HCT116 (cell line): ENCODE results near the gene IRGQ. TPM values are rescaled to one million over a fixed set of nuclear protein-coding genes. Genes with fewer than 3 reads are reported as not detected.

Experiments used
- ATAC-seq: fragments of 200-7000 bp; cut with Tn5 transposase; 2 replicates; pipeline ENCODE4 v1.9.1; 2020; ENCODE audit warnings: mild to moderate bottlenecking, moderate library complexity
- BruUV-seq: library from RNA; stranded (reverse); fragments of 400-500 nt; replicated peaks from 2 replicates; lab custom pipeline; 2021; lab: Mats Ljungman, UMichigan
- CTCF ChIA-PET: fragments of 300-600 bp; sonication (Branson Sonifier 250); formaldehyde crosslinking; loops from one replicate; lab custom pipeline; 2021; ENCODE audit warnings: antibody characterized with exemption; lab: Charles Lee
- POLR2A ChIA-PET: fragments of 300-600, 350-600 bp; sonication (Branson Sonifier 250); formaldehyde crosslinking; loops from one replicate; lab custom pipeline; 2021; ENCODE audit warnings: antibody characterized with exemption; lab: Charles Lee
- RAD21 ChIA-PET, 2 experiments: fragments of 300-600 bp; sonication (Branson Sonifier 250); formaldehyde crosslinking; loops; one replicate each; lab custom pipeline; 2023; ENCODE audit warnings: low total read pairs in 2 of 2; ENCODE audit not compliant: uncharacterized antibody in 2 of 2, unreplicated experiment in 2 of 2, low non-redundant PET in 1 of 2; lab: Charles Lee
- DNase-seq: peaks from one replicate; pipeline ENCODE4 v3.0.0-alpha.2; 2010; ENCODE audit warnings: low read depth, low spot score
- H2AFZ ChIP-seq: fragments of 200-600 bp; shearing (Covaris generic), sonication (generic); 2 replicates; pipeline ENCODE4 v1.6.1; 2017; ENCODE audit warnings: low read depth, mixed run types, mixed read lengths, antibody characterized with exemption, low read length; ENCODE audit not compliant: poor library complexity, severe bottlenecking
- H3K27ac ChIP-seq: 2 replicates; pipeline ENCODE4 v1.5.1; 2012; ENCODE audit warnings: low read depth, low read length
- H3K27me3 ChIP-seq: fragments of 200-600 bp; sonication (generic); 2 replicates; pipeline ENCODE4 v1.6.1; 2016; ENCODE audit warnings: mixed run types, low read length, mixed read lengths; ENCODE audit not compliant: insufficient read depth
- H3K36me3 ChIP-seq, 2 experiments: fragments of 200-500 bp in 1 of 2; fragments of 200-600 bp in 1 of 2; sonication (Bioruptor generic) in 1 of 2; sonication (generic) in 1 of 2; 2 replicates each; pipeline versions ENCODE4 v1.5.1 to v1.6.1; 2014 to 2016; ENCODE audit warnings: low read length in 2 of 2, inconsistent platforms in 1 of 2, mixed read lengths in 1 of 2, mixed run types in 1 of 2; ENCODE audit not compliant: insufficient read depth in 2 of 2, control insufficient read depth in 1 of 2
- H3K4me1 ChIP-seq, 2 experiments: fragments of 200-600 bp in 1 of 2; sonication (generic) in 1 of 2; 2 replicates each; pipeline versions ENCODE4 v1.5.1 to v1.6.1; 2012 to 2017; ENCODE audit warnings: low read length in 2 of 2, inconsistent platforms in 1 of 2, mild to moderate bottlenecking in 1 of 2, mixed read lengths in 1 of 2, mixed run types in 1 of 2, moderate library complexity in 1 of 2; ENCODE audit not compliant: insufficient read depth in 2 of 2, control insufficient read depth in 1 of 2
- H3K4me2 ChIP-seq: fragments of 200-600 bp; sonication (generic); 2 replicates; pipeline ENCODE4 v1.6.1; 2017; ENCODE audit warnings: mixed run types, low read length, mixed read lengths
- H3K4me3 ChIP-seq, 2 experiments: fragments of 200-600 bp in 1 of 2; sonication (generic) in 1 of 2; replicated peaks in 1 of 2; 2 replicates each; pipeline ENCODE4 v1.5.1; 2011 to 2016; ENCODE audit warnings: low read length in 2 of 2, control low read depth in 1 of 2, low read depth in 1 of 2, mild to moderate bottlenecking in 1 of 2, mixed read lengths in 1 of 2, mixed run types in 1 of 2
- H3K79me2 ChIP-seq: fragments of 200-600 bp; sonication (generic); 2 replicates; pipeline ENCODE4 v1.6.1; 2017; ENCODE audit warnings: mild to moderate bottlenecking, mixed run types, low read length, moderate library complexity, mixed read lengths; ENCODE audit not compliant: insufficient read depth
- H3K9ac ChIP-seq: fragments of 200-600 bp; sonication (generic); 2 replicates; pipeline ENCODE4 v1.6.1; 2016; ENCODE audit warnings: low read length, mixed read lengths
- H3K9me2 ChIP-seq: fragments of 200-600 bp; sonication (generic), shearing (Covaris generic); 2 replicates; pipeline ENCODE4 v1.6.1; 2017; ENCODE audit warnings: mixed run types, mild to moderate bottlenecking, moderate library complexity; ENCODE audit not compliant: insufficient read depth
- H3K9me3 ChIP-seq, 2 experiments: fragments of 200-500 bp in 1 of 2; fragments of 200-600 bp in 1 of 2; sonication (Bioruptor generic) in 1 of 2; sonication (generic) in 1 of 2; 2 replicates each; pipeline ENCODE4 v1.6.1; 2014 to 2017; ENCODE audit warnings: low read length in 2 of 2, mixed read lengths in 2 of 2, inconsistent platforms in 1 of 2, low read depth in 1 of 2, mild to moderate bottlenecking in 1 of 2, mixed run types in 1 of 2, moderate library complexity in 1 of 2; ENCODE audit not compliant: control insufficient read depth in 1 of 2, insufficient read depth in 1 of 2
- H4K20me1 ChIP-seq: fragments of 200-600 bp; sonication (generic), shearing (Covaris generic); 2 replicates; pipeline ENCODE4 v1.6.1; 2017; ENCODE audit warnings: mixed run types, mild to moderate bottlenecking, moderate library complexity; ENCODE audit not compliant: insufficient read depth
- CEBPB ChIP-seq: IDR thresholded peaks from 2 replicates; pipeline ENCODE4 v1.6.1; 2012; ENCODE audit warnings: low read depth
- ELF1 ChIP-seq: IDR thresholded peaks from 2 replicates; pipeline ENCODE4 v1.6.1; 2012; ENCODE audit warnings: low read depth, borderline replicate concordance
- EZH2 ChIP-seq: fragments of 200-600 bp; sonication (generic); IDR thresholded peaks from 2 replicates; pipeline ENCODE4 v1.6.1; 2017; ENCODE audit warnings: antibody characterized with exemption, mixed run types
- FOSL1 ChIP-seq: IDR thresholded peaks from 2 replicates; pipeline ENCODE4 v1.6.1; 2012; ENCODE audit warnings: low read depth
- JUND ChIP-seq: IDR thresholded peaks from 2 replicates; pipeline ENCODE4 v1.6.1; 2012
- POLR2A ChIP-seq: IDR thresholded peaks from 2 replicates; pipeline ENCODE4 v1.7.0; 2011; ENCODE audit warnings: borderline replicate concordance; ENCODE audit not compliant: insufficient read depth, insufficient read length; ENCODE audit errors: extremely low read depth
- POLR2AphosphoS5 ChIP-seq: IDR thresholded peaks from 2 replicates; pipeline ENCODE4 v1.6.1; 2011; ENCODE audit warnings: mild to moderate bottlenecking, low read depth, low read length, moderate library complexity
- RAD21 ChIP-seq: IDR thresholded peaks from 2 replicates; pipeline ENCODE4 v1.6.1; 2012; ENCODE audit warnings: low read depth, mild to moderate bottlenecking
- SIN3A ChIP-seq: IDR thresholded peaks from 2 replicates; pipeline ENCODE4 v1.6.1; 2012; ENCODE audit warnings: low read depth
- SP1 ChIP-seq: IDR thresholded peaks from 2 replicates; pipeline ENCODE4 v1.6.1; 2012; ENCODE audit warnings: low read depth
- SRF ChIP-seq: IDR thresholded peaks from 2 replicates; pipeline ENCODE4 v1.6.1; 2012; ENCODE audit warnings: low read depth
- TCF7L2 ChIP-seq: IDR thresholded peaks from 2 replicates; pipeline ENCODE4 v1.7.0; 2011; ENCODE audit warnings: borderline replicate concordance, inconsistent platforms; ENCODE audit not compliant: insufficient read depth, insufficient read length; ENCODE audit errors: extremely low read depth
- ZFX ChIP-seq: fragments of 450-650 bp; IDR thresholded peaks from 2 replicates; pipeline ENCODE4 v1.6.1; 2017
- ZNF274 ChIP-seq: fragments of 200-500 bp; sonication (Bioruptor generic); IDR thresholded peaks from 2 replicates; pipeline ENCODE4 v1.6.1; 2014; ENCODE audit warnings: mild to moderate bottlenecking, low read depth, low read length, inconsistent platforms
- intact Hi-C: fragments of 100-400 bp; cut with micrococcal nuclease; formaldehyde crosslinking; loops from 2 replicates; pipeline ENCODE4 v1.10.0; 2022
- total RNA-seq: library from RNA; stranded (reverse); gene quantifications from one replicate; pipeline ENCODE4 v1.2.1, GENCODE V29; 2021; ENCODE audit not compliant: unreplicated experiment
- TF ChIP-seq, protein P1 (sequence below): IDR thresholded peaks from 2 replicates; pipeline ENCODE4 v1.6.1; 2012; ENCODE audit warnings: low read depth
- TF ChIP-seq, protein P2 (sequence below): IDR thresholded peaks from 2 replicates; pipeline ENCODE4 v1.6.1; 2012

Gene IRGQ
- total RNA-seq, 1 experiment from 2014 or later = 14.6 TPM

DNA sequence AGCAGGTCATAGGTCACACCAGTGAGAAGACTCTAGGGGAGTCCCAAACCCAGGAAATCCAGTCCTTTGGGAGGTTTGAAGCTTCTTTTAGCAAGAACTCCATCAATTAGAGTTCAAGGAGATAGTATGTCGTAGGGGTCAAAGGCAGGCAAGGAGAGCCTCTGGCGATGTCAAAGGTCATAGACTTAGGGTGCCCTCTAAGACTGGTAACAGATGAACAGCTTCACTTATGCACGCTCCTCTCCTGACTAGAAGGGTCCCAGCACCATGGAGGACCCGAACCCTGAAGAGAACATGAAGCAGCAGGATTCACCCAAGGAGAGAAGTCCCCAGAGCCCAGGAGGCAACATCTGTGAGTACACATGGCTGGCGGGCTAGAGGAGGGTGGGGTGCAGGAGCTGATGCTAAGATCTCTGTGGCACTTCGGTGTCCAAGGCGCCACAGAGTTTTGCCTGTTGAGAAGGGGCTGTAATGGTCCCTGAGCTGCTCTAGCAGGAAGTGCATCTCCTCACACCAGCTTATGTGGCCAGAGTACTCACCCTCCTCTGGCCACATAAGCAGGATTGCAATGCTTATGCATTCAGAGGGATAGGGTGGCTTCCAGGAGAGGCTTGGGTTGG, 1.0 kb upstream of the IRGQ start:
- H3K9ac ChIP-seq = peak overlapping the region; percentile 87
- DNase-seq (no peak), ATAC-seq (no peak; the same call in 1 of the 2 replicates)
- H3K27ac ChIP-seq = peak overlapping the region; percentile 66
- H3K36me3 ChIP-seq = peaks cover 11 to 28% of the 10 kb centered on the region in 2 experiments; a peak in 2 of 4 replicates
- intact Hi-C loops = loop anchor here (1.0 to 2.0 kb wide), 3 partner anchors 22 to 70 kb away; partner anchors contain the start of genes ETHE1, PINLYP, XRCC1 and ZNF428
- ChIA-PET RAD21 (interaction anchor here in 1 of 2 experiments (1.0 kb wide), 1 partner anchor 72 kb away, joined by 3 read pairs; no protein-coding TSS in a partner anchor), CTCF (interaction anchor here (0.9 to 1.5 kb wide), 2 partner anchors 150 to 212 kb away, joined by 3 to 12 read pairs; no protein-coding TSS in a partner anchor), POLR2A (interaction anchor here (1.3 to 1.8 kb wide), 3 partner anchors 8 to 93 kb away, joined by 3 to 6 read pairs (median 5); partner anchors contain the start of genes PHLDB3, PINLYP and XRCC1)
- H3K4me1 ChIP-seq = peaks cover 9 to 25% of the 10 kb centered on the region in 2 experiments; a peak in 3 of 4 replicates
- H4K20me1 ChIP-seq = no peaks in the 10 kb centered on the region
- BruUV-seq = no TSS peak
- no peaks in the 10 kb centered on the region for H3K9me3 ChIP-seq
- H3K9me2 ChIP-seq = no peaks in the 10 kb centered on the region
- TF ChIP-seq POLR2AphosphoS5 (no peak), RAD21 (no peak), EZH2 (no peak), FOSL1 (no peak), SP1 (no peak), SRF (no peak), POLR2A (no peak), JUND (no peak), SIN3A (no peak), CEBPB (no peak), ZFX (no peak), ZNF274 (no peak), TCF7L2 (no peak), ELF1 (no peak)
- TF ChIP-seq, protein P1, sequence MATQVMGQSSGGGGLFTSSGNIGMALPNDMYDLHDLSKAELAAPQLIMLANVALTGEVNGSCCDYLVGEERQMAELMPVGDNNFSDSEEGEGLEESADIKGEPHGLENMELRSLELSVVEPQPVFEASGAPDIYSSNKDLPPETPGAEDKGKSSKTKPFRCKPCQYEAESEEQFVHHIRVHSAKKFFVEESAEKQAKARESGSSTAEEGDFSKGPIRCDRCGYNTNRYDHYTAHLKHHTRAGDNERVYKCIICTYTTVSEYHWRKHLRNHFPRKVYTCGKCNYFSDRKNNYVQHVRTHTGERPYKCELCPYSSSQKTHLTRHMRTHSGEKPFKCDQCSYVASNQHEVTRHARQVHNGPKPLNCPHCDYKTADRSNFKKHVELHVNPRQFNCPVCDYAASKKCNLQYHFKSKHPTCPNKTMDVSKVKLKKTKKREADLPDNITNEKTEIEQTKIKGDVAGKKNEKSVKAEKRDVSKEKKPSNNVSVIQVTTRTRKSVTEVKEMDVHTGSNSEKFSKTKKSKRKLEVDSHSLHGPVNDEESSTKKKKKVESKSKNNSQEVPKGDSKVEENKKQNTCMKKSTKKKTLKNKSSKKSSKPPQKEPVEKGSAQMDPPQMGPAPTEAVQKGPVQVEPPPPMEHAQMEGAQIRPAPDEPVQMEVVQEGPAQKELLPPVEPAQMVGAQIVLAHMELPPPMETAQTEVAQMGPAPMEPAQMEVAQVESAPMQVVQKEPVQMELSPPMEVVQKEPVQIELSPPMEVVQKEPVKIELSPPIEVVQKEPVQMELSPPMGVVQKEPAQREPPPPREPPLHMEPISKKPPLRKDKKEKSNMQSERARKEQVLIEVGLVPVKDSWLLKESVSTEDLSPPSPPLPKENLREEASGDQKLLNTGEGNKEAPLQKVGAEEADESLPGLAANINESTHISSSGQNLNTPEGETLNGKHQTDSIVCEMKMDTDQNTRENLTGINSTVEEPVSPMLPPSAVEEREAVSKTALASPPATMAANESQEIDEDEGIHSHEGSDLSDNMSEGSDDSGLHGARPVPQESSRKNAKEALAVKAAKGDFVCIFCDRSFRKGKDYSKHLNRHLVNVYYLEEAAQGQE = no peak
- TF ChIP-seq, protein P2, sequence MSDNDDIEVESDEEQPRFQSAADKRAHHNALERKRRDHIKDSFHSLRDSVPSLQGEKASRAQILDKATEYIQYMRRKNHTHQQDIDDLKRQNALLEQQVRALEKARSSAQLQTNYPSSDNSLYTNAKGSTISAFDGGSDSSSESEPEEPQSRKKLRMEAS = no peak
- peaks cover 55% of the 10 kb centered on the region for H3K79me2 ChIP-seq
- peak overlapping the region; percentile 71 to 92 for H3K4me3 ChIP-seq
- peak overlapping the region; percentile 95 for H3K4me2 ChIP-seq
- no peak overlapping the region for H2AFZ ChIP-seq
- H3K27me3 ChIP-seq = no peaks in the 10 kb centered on the region
